Neural cell (in vitro differentiated cells): ENCODE data around the gene TWNK.

ENCODE experiments used
- CTCF ChIP-seq: fragments of 450-650 bp; IDR thresholded peaks from 2 replicates; pipeline ENCODE4 v1.5.1; 2014; ENCODE audit warnings: antibody characterized with exemption, mild to moderate bottlenecking, moderate library complexity; ENCODE audit not compliant: poor library complexity, severe bottlenecking
- POLR2AphosphoS5 ChIP-seq: IDR thresholded peaks from 2 replicates; pipeline ENCODE4 v1.6.1; 2012

GRCh38 chr10:101007099-101007711, 19.9 kb downstream of the TWNK start:
- TF ChIP-seq CTCF = no peak
- no peak for TF ChIP-seq POLR2AphosphoS5
